Stimulated activated CD8-positive, alpha-beta memory T cell treated with anti-CD3 and anti-CD28 coated beads, Interleukin-12 subunit alpha, Interleukin-12 subunit beta, amount 100 ng/mL, for 24 hours (primary cell): ENCODE measurements around the gene RASA2.
"Not testable (repeated sequence)": the region's sequence is repeated elsewhere in the genome, so short reads cannot be mapped to it uniquely, and the experiment has no call there.

ENCODE experiments used
- DNase-seq: peaks from one replicate; pipeline ENCODE4 v3.0.0-alpha.2; 2020; ENCODE audit errors: extremely low read depth

Gene RASA2

DNA sequence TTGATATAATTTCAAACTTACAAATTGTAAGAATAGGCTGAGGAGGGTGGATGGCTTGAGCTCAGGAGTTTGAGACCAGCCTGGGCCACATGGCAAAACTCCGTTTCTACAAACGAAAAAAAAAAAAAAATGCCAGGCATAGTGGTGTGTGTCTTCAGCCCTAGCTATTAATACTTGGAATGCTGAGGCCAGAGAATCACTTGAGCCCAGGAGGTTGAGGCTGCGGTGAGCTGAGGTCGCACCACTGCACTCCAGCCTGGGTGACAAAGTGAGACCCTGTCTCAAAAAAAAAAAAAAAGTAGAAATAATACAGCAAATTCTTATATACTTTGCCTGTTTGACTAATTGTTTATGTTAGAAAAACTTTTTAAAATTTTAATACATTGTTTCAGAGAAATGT lies 10.8 kb downstream of the RASA2 start:
- not testable (repeated sequence) for DNase-seq

DNA sequence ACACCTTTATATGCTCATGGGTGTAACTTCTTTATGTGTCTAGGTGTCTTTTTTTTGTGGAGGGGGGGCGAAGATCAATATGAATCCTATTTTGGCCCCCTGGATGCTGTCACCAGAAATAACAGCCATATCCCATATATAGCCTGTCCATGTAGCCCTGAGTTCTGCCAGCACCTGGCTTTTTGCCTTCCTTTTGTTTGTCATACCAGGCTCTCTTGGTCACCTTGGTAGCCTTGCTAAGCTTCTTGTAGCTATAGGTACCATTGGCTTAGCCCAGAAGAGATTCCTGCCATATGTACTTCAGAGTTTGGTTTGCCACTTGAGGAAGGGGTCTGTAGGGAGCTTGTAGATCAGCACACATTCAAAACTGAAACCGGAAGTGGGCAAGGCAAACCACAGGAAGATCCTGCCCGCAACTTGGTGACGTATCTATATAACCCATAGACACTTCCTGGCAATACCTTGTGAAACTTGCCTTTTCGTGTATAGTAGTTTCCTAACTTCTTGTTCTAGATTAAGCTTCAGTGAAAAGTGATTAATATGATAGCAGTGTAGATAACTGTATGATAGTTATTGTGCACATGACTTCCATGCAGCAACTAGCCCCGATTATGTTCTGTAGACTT lies 11.9 kb downstream of the RASA2 start:
- peak; percentile 64 for DNase-seq

DNA sequence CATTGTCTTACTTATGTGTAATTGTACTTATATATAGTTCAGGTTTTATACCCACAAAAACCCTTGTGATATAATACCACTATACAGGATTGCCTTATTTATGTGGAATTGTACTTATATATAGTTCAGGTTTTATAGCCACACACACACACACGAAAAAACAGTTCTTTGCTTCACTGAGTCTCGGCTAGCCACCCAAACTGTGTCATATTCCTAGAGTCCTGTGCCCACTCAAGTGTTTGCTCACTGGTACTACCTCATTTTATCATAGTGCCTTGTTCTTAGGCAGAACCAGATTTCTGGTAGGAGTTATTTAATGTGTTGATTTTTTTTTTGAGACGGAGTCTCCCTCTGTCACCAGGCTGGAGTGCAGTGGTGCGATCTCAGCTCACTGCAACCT lies 12.5 kb downstream of the RASA2 start:
- no peak for DNase-seq

- DNase-seq = no peak
These were observed 13.1 kb downstream of the RASA2 start for GRCh38 chr3:141499965-141500364.

GRCh38 chr3:141500397-141500796 lies 13.6 kb downstream of the RASA2 start:
- no peak for DNase-seq

GRCh38 chr3:141505166-141505565 lies 18.3 kb downstream of the RASA2 start:
- DNase-seq = no peak

GRCh38 chr3:141506071-141506470 lies 19.2 kb downstream of the RASA2 start:
- DNase-seq = no peak

DNA sequence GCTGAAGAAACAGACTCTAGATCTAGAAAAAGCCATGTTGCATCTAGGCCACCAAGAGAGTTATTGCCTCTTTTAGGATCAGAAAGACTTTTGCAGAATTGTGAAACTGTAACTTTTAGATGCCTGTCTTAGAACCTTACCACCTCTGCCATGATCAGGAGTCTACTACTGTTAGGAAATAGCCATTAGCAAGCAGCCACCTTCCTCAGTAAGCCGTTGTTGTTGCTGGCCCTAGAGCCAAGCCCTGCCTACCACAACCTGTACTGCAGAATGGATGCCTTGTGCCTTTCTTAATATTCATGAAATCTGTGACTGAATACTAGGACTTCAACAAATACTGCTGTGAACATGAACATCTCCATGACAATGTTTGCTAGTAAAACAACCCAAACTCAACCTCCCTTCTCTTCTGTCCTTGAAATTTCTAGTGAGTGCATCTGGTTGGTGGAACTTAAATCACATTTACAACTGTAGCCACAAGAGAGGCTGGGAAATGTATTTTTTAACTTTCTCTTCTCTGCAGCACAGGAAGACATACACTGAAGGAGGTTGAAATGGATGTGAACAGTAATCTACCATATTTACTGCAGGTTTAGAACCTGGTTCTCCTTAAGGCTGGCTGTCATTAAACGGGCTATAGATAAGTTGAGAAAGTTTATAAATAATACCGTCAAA lies 20.7 kb downstream of the RASA2 start:
- no peak for DNase-seq

- DNase-seq = no peak
These were observed 21.2 kb downstream of the RASA2 start for GRCh38 chr3:141508067-141508436.

DNA sequence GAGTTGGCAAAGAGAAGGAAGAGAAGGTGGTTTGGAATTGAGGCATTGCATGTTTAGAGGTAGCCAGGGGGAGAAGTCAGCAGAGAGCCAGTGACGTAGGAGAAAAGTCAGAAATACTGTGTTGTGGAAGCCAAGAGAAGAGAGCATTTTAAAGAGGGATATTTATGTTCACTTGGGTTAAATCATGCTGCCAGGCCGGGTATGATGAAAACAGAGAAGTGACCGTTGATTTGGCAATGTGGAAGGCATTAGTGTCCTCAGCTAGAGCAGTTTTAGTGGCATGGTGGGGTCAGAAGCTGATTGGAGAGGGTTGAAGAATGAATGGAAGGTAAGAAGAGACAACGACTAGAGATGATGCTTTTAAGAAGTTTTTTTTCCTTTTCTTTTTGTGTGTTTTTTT lies 24.5 kb downstream of the RASA2 start:
- DNase-seq = no peak

DNA sequence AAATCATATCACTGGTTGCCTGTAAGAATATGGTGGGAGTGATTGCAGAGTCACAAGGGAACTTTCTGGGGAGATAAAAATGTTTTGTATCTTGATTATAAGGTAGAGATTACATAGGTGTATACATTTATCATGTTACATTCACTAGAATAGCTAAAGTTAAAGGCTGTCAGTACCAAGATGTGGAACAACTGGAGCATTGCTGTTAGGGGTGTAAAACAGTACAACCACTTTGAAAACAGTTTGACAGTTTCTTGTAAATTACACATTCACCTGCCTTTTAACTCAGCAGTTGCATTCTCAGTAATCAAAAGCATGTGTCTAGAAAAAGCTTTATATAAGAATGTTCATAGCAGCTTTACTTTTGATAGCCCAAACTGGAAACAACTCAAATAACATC lies 27.6 kb downstream of the RASA2 start:
- DNase-seq = no peak

DNA sequence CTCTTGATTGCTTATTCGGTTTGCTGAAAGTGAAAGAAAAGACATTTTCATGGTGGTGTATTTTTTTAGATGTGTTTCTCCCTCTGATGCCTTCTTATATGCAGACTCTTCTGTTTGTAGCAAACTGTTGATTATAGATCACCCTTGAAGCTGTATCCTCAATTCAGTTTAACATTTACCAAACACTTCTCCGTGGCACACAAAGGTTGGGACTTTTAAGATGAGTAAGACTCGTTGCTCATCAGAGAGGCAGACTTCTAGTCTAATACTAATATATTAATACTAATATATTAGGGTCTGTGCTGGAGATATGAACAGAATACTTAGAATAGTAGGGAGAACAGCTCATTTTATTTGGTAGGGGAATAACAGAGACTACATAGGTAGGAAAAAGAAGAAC lies 32.8 kb downstream of the RASA2 start:
- no peak for DNase-seq

DNA sequence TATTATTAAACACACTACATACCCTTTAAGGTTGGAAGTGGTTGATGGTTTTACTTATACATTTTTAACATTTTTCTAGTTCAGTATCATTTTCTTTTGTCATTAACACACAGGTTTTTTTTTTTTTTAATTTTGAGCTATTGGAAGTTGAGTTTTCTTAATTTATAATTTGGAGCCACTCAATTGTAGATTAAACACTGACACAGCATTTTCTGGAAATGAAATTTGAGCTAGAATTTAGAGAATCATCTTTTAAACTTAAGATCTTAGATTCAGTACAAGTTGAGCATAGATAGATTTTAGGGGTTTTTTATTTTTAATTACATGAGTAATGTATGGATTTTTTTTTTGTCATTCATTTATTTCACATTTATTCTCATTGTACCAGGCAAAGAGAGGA lies 35.0 kb downstream of the RASA2 start:
- no peak for DNase-seq

- DNase-seq = no peak
These were observed 37.0 kb downstream of the RASA2 start for GRCh38 chr3:141523615-141524375.

GRCh38 chr3:141524988-141525387 lies 38.2 kb downstream of the RASA2 start:
- no peak for DNase-seq

- no peak for DNase-seq
These were observed 39.0 kb downstream of the RASA2 start for GRCh38 chr3:141525814-141526213.

GRCh38 chr3:141526709-141527108 lies 39.9 kb downstream of the RASA2 start:
- no peak for DNase-seq

- DNase-seq = no peak
These were observed 42.0 kb downstream of the RASA2 start for GRCh38 chr3:141528800-141529199.

DNA sequence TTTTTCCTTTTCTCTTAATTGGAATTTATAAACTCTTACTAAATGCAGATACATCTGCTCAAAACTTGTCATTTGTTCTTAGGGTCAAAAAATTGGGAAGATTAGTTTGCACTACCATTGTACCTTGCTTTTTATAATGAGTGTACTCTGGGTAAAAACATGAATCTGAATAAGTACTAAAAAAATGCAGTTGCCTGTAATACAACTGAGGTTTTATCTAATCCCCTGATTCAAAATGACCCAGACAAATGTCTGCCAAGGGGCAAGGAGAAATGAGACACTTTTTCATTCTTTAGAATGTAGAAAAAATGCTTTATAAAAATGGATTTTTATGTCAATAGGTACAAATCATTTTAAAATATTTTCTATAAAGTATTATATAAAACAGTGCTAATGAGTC lies 42.4 kb downstream of the RASA2 start:
- DNase-seq = no peak

DNA sequence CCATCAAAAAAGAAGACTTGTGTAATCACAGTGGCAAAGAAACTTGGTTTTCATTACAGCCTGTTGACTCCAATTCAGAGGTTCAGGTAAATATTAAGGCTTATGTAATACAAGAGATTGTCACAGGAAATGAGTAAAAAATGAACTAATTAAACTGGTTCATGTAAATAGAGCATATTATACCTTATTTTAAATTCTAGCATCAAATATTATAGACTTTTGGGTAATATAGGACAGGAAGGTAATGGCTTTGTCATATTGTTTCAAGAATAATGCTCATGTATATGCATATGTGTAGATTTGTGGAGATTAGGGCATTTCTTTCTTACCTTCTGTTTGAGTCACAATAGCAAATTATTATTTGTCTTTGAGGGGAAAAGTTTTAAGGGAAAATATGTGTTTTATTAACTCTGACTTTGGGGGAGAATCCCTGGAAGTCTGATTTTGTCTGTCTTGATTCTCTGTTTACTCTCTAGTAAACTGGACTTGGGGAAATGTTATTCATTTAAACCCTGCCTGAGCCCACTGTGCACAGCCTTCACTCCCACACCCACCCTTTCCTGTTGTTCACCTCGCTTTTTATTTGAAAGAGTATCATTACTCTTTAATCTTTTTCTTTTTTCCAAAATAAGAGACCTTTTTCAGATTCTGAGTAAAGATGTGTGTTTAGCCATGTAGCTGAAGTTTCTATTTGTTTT lies 43.0 kb downstream of the RASA2 start:
- DNase-seq = no peak

DNA sequence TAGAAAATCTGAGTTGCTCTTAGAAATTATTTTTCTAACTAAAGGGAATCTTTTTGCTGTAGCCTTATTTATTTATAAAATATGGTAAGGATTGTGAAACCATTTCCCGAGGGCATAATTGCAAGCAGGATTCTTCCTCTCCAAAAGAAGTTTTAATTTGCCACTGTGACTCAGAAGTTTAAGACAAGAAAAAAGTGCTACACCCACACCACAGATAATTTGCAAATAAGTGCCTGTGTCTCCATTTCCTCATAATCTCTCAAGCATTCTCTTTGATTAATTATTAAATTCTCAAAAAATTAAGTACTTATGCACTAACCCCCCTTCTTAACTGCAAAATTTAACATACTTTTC lies 43.6 kb downstream of the RASA2 start:
- no peak for DNase-seq

- DNase-seq = no peak
These were observed 45.8 kb downstream of the RASA2 start for GRCh38 chr3:141532609-141533008.

- not testable (repeated sequence) for DNase-seq
These were observed 49.2 kb downstream of the RASA2 start for GRCh38 chr3:141536017-141536416.
